A549 (cell line): ENCODE results near the gene GAK. TPM values are rescaled to one million over a fixed set of nuclear protein-coding genes. Genes with fewer than 3 reads are reported as not detected.

Experiments used
- ATAC-seq, 2 experiments: fragments of 200-7000 bp in 1 of 2; fragments of >200 bp in 1 of 2; cut with Nextera tagmentation in 1 of 2; cut with Tn5 transposase in 1 of 2; 3 replicates each; pipeline versions ENCODE4 v1.8.0 to v1.9.1; 2018 to 2020; ENCODE audit warnings: mild to moderate bottlenecking in 1 of 2, moderate library complexity in 1 of 2
- CTCF ChIA-PET: fragments of 300-600 bp; sonication (Branson Sonifier 250); formaldehyde crosslinking; extraction: SDS; loops from one replicate; lab custom pipeline; 2021; ENCODE audit warnings: antibody characterized with exemption, inconsistent platforms; lab: Yijun Ruan, JAX
- POLR2A ChIA-PET: fragments of 350-600 bp; formaldehyde crosslinking; extraction: SDS; loops from one replicate; lab custom pipeline; 2021; ENCODE audit warnings: antibody characterized with exemption, inconsistent platforms; lab: Yijun Ruan, JAX
- DNase-seq, 2 experiments: peaks; one replicate each; pipeline versions ENCODE4 v3.0.0 to v3.0.0-alpha.2; 2011 to 2016; ENCODE audit warnings: low read depth in 1 of 2, low spot score in 1 of 2
- FAIRE-seq: peaks from 2 replicates; lab custom pipeline; 2011; peaks lifted over from hg19 to GRCh38; lab: Jason Lieb, UNC
- H3K27ac ChIP-seq, 2 experiments: fragments of >200 bp; sonication (Bioruptor Twin); formaldehyde crosslinking; 3 replicates each; pipeline ENCODE4 v1.5.1; 2016 to 2017
- H3K4me1 ChIP-seq: fragments of >200 bp; sonication (Bioruptor Twin); formaldehyde crosslinking; 3 replicates; pipeline ENCODE4 v1.6.1; 2016
- H3K4me2 ChIP-seq: fragments of >200 bp; sonication (Bioruptor Twin); formaldehyde crosslinking; 3 replicates; pipeline ENCODE4 v1.6.1; 2016
- H3K4me3 ChIP-seq: fragments of >200 bp; sonication (Bioruptor Twin); formaldehyde crosslinking; 3 replicates; pipeline ENCODE4 v1.5.1; 2016
- H3K9me3 ChIP-seq: fragments of >200 bp; sonication (Bioruptor Twin); formaldehyde crosslinking; 3 replicates; pipeline ENCODE4 v1.6.1; 2016
- CHD2 ChIP-seq: fragments of 150-350 bp; IDR thresholded peaks from 2 replicates; pipeline ENCODE4 v1.6.1; 2014; ENCODE audit warnings: low read length; ENCODE audit not compliant: partially characterized antibody
- CHD4 ChIP-seq: fragments of 200-600 bp; sonication (generic); IDR thresholded peaks from 2 replicates; pipeline ENCODE4 v1.6.1; 2016; ENCODE audit warnings: antibody characterized with exemption, mild to moderate bottlenecking, borderline replicate concordance
- E2F6 ChIP-seq: IDR thresholded peaks from 2 replicates; pipeline ENCODE4 v1.6.1; 2012; ENCODE audit warnings: low read depth, borderline replicate concordance
- EHF ChIP-seq: fragments of 250-450 bp; sonication (Bioruptor Pico); IDR thresholded peaks from 2 replicates; pipeline ENCODE4 v1.5.0; 2020; ENCODE audit warnings: mild to moderate bottlenecking
- EP300 ChIP-seq, 2 experiments: fragments of >200 bp; sonication (Bioruptor Twin); formaldehyde crosslinking; IDR thresholded peaks; 2 replicates in 1 of 2; 3 replicates in 1 of 2; pipeline ENCODE4 v1.6.1; 2016 to 2017
- FOSB ChIP-seq: fragments of 250-450 bp; sonication (Bioruptor Pico); IDR thresholded peaks from 2 replicates; pipeline ENCODE4 v1.5.0; 2020; ENCODE audit warnings: mild to moderate bottlenecking, moderate library complexity
- HDAC2 ChIP-seq: fragments of 200-600 bp; sonication (generic); IDR thresholded peaks from 2 replicates; pipeline ENCODE4 v1.6.1; 2016
- HES2 ChIP-seq: fragments of >200 bp; sonication (Bioruptor Twin); formaldehyde crosslinking; IDR thresholded peaks from 2 replicates; pipeline ENCODE4 v1.6.1; 2016
- HEYL ChIP-seq: fragments of 250-450 bp; sonication (Bioruptor Pico); IDR thresholded peaks from 2 replicates; pipeline ENCODE4 v1.8.0; 2021; ENCODE audit warnings: mild to moderate bottlenecking, moderate library complexity
- HMGXB4 ChIP-seq: fragments of 250-450 bp; sonication (Bioruptor Pico); IDR thresholded peaks from 2 replicates; pipeline ENCODE4 v1.5.0; 2021; ENCODE audit warnings: mild to moderate bottlenecking, moderate library complexity, borderline replicate concordance
- HOXA7 ChIP-seq: fragments of 250-450 bp; sonication (Bioruptor Pico); IDR thresholded peaks from 2 replicates; pipeline ENCODE4 v1.5.0; 2020; ENCODE audit warnings: mild to moderate bottlenecking, moderate library complexity
- KDM5A ChIP-seq: fragments of 200-600 bp; sonication (generic); IDR thresholded peaks from 2 replicates; pipeline ENCODE4 v1.6.1; 2016; ENCODE audit warnings: antibody characterized with exemption, mild to moderate bottlenecking
- PBX3 ChIP-seq: IDR thresholded peaks from 2 replicates; pipeline ENCODE4 v1.6.1; 2012
- RARB ChIP-seq: fragments of 250-450 bp; sonication (Bioruptor Pico); IDR thresholded peaks from 2 replicates; pipeline ENCODE4 v1.8.0; 2021; ENCODE audit warnings: mild to moderate bottlenecking, moderate library complexity
- RCOR1 ChIP-seq: fragments of 150-350 bp; IDR thresholded peaks from 2 replicates; pipeline ENCODE4 v1.6.1; 2014; ENCODE audit warnings: antibody characterized with exemption, low read length, low read depth
- SMC3 ChIP-seq: fragments of >200 bp; sonication (Bioruptor Twin); formaldehyde crosslinking; IDR thresholded peaks from 3 replicates; pipeline ENCODE4 v1.6.1; 2018; ENCODE audit warnings: inconsistent platforms
- ZC3H11A ChIP-seq: fragments of 450-650 bp; IDR thresholded peaks from 2 replicates; pipeline ENCODE4 v1.6.1; 2014; ENCODE audit warnings: antibody characterized with exemption, mild to moderate bottlenecking
- ZNF302 ChIP-seq: fragments of 250-450 bp; sonication (Bioruptor Pico); IDR thresholded peaks from 2 replicates; pipeline ENCODE4 v1.9.0; 2021; ENCODE audit warnings: inconsistent platforms, mild to moderate bottlenecking, moderate library complexity
- WGBS: methylation state at CpG from one replicate; pipeline ENCODE4 v1.1.6; 2017; ENCODE audit errors: missing lambda C conversion rate; 5-methylcytosine and 5-hydroxymethylcytosine counted together
- polyA plus RNA-seq, 4 experiments: library from polyadenylated mRNA; depleted of rRNA in 3 of 4; stranded (reverse); fragments of >200 nt; fragmentation: RNase III in 1 of 4; extraction: RNeasy Plus Mini Kit Qiagen cat#74134 plus additional on column Dnase treatment in 1 of 4; gene quantifications; 2 replicates in 3 of 4; 3 replicates in 1 of 4; pipeline ENCODE4 v1.2.3, GENCODE V29; 2011 to 2017
- TF ChIP-seq, protein P1 (sequence below): fragments of 250-450 bp; sonication (Bioruptor Pico); IDR thresholded peaks from 2 replicates; pipeline ENCODE4 v1.5.0; 2020; ENCODE audit warnings: low read depth, mild to moderate bottlenecking, moderate library complexity
- TF ChIP-seq, protein P2 (sequence below): fragments of 150-350 bp; IDR thresholded peaks from 2 replicates; pipeline ENCODE4 v1.6.1; 2014; ENCODE audit warnings: low read depth, mild to moderate bottlenecking, low read length

Gene GAK
- polyA plus RNA-seq, 2 of the 4 experiments (the other 2 are of a cell fraction) = 13.8 to 34.3 TPM

- DNase-seq (no peak), ATAC-seq (no peak), FAIRE-seq (no peak)
- Histone ChIP-seq H3K4me2 (no peak overlapping the region), H3K9me3 (peaks cover 16% of the 10 kb centered on the region; the same call in 2 of the 3 replicates), H3K4me3 (no peak overlapping the region), H3K27ac (no peak overlapping the region), H3K4me1 (no peaks in the 10 kb centered on the region)
- WGBS = 64% methylated on average over 8 of the region's 46 CpGs
- POLR2A ChIA-PET = no interaction called here
- TF ChIP-seq ZNF302 (no peak), ZC3H11A (no peak), EHF (no peak), HOXA7 (CRISPR knock-in tag) (no peak), KDM5A (no peak), CHD2 (no peak), HES2 (no peak)
- TF ChIP-seq, protein P1, sequence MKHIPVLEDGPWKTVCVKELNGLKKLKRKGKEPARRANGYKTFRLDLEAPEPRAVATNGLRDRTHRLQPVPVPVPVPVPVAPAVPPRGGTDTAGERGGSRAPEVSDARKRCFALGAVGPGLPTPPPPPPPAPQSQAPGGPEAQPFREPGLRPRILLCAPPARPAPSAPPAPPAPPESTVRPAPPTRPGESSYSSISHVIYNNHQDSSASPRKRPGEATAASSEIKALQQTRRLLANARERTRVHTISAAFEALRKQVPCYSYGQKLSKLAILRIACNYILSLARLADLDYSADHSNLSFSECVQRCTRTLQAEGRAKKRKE (CRISPR knock-in tag) = no peak
- CTCF ChIA-PET = interaction anchor here (0.7 to 1.5 kb wide), 2 partner anchors 10 to 17 kb away, joined by 3 to 5 read pairs; no protein-coding TSS in a partner anchor
These were observed 96.7 kb downstream of the GAK start for GRCh38 chr4:835148-836002.

DNA sequence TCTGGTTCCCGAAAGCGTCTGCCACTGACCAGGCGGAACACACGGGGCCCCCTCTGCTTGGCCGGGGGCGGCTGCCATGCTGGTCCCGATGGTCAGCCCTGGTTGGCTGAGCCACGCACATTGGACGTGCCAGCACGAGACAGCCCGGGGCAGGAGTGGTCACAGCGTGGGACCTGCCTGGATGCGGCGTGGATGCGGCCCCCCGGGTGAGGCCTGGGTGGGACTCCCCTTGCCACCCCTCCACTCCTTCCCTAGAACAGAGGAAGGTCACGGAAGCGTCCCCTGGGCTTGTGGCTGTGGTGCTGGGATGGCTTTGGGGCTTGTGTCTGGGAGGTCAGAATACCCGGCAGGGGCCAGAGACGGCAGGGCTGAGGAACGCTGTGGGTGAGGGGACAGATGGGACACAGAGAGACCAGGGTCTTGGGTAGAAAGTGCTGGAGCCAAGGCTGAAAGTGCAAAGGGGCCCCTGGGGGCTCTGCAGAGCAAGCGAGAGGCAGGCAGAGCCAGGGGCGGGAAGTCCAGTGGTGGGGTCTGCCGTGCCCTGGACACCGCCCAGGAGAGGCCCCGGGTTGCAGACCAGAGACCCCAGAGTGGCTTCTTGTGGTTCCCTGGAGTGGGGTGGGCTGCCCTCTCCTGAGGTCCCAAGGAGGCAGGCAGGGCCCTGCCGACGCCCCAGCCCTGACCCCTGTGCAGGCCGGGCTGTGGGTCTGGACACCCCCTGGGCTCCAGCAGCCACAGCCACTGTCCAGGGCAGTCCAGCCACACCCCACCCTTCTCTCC, 97.6 kb downstream of the GAK start:
- Histone ChIP-seq H3K4me3 (no peak overlapping the region), H3K9me3 (peaks cover 16% of the 10 kb centered on the region; the same call in 2 of the 3 replicates), H3K4me2 (no peak overlapping the region), H3K27ac (no peak overlapping the region), H3K4me1 (no peaks in the 10 kb centered on the region)
- POLR2A ChIA-PET = no interaction called here
- CTCF ChIA-PET = interaction anchor here (1.5 kb wide), 1 partner anchor 11 kb away, joined by 5 read pairs; no protein-coding TSS in a partner anchor
- no peak for DNase-seq
- no peak for ATAC-seq
- no peak for TF ChIP-seq FOSB (CRISPR knock-in tag)
- TF ChIP-seq HDAC2 = no peak
- TF ChIP-seq RCOR1 = no peak
- no peak for TF ChIP-seq HEYL (CRISPR knock-in tag)
- no peak for TF ChIP-seq HMGXB4 (CRISPR knock-in tag)
- TF ChIP-seq, protein P2, sequence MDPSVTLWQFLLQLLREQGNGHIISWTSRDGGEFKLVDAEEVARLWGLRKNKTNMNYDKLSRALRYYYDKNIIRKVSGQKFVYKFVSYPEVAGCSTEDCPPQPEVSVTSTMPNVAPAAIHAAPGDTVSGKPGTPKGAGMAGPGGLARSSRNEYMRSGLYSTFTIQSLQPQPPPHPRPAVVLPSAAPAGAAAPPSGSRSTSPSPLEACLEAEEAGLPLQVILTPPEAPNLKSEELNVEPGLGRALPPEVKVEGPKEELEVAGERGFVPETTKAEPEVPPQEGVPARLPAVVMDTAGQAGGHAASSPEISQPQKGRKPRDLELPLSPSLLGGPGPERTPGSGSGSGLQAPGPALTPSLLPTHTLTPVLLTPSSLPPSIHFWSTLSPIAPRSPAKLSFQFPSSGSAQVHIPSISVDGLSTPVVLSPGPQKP = no peak
- no peak for TF ChIP-seq EP300 (IDR thresholded peaks at IDR 0.05)
- no peak for TF ChIP-seq SMC3
- TF ChIP-seq RARB (CRISPR knock-in tag) = no peak
- TF ChIP-seq CHD4 = no peak
- no peak for TF ChIP-seq E2F6
- TF ChIP-seq PBX3 = no peak
- 83% methylated on average over 17 of the region's 29 CpGs for WGBS
- FAIRE-seq = no peak
